Adipose tissue (tissue), 3 donors: ENCODE data around the gene MLLT1. TPM values are rescaled to one million over a fixed set of nuclear protein-coding genes. Genes with fewer than 3 reads are reported as not detected.

Experiments used
- H3K27ac ChIP-seq: one replicate; pipeline ENCODE4 v1.5.1; 2013; ENCODE audit warnings: low read depth, low read length
- WGBS, 3 donors: extraction: QIAGEN DNeasy Blood & Tissue Kit; methylation state at CpG; one replicate each; pipeline ENCODE4 v1.1.7; 2013; 5-methylcytosine and 5-hydroxymethylcytosine counted together
- polyA plus RNA-seq, 3 donors: library from polyadenylated mRNA; stranded (reverse); fragments of 200-250 nt; gene quantifications; one replicate each; pipeline ENCODE4 v1.2.3, GENCODE V29; 2013
- donor health status: healthy with polysubstance abuse.
- donor health status: Bipolar disorder and iron deficiency.
- donor health status: healthy.

Gene MLLT1
- polyA plus RNA-seq, 3 donors, result 19.3 to 41.7 (median 37.5) TPM

DNA sequence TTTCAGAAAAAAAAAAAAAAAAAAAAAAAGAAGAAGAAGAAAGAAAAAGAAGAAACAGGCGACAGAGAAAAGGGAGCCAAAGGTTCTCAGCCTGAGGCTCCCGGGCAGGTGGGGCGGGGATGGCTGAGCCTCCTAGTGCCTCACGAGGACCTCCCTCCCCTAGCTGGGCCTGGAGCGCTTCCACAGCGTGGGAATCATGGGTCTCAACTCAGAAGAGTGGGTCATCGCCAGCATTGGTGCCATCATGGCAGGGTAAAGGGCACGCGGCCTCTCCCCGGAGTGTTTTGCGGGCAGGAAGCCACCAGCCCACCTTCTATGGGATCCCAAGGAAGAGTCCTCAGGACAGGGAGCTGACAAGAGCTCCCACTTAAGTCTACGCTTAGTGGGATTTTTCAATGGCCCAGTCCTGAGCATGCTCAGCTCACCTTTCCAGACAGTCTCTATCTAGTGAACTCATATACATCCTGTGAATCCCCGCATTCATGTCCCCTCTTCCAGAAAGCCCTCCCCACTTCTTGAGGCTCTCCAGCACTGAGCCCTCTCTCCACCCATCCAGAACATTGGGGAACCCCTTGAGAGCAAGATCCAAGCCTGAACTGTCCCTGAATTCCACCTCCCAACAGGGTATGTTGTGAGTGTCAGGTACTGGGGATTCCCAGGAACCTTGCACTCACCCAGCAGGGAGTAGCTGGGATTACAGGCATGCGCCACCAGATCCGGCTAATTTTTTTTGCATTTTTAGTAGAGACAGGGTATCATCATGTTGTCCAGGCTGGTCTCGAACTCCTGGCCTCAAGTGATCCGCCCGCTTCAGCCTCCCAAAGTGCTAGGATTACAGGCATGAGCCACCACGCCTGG is 74.7 kb downstream of the MLLT1 start:
- 92% methylated on average over 19 of the region's 19 CpGs for WGBS, 3 donors
- no peak overlapping the region for H3K27ac ChIP-seq

DNA sequence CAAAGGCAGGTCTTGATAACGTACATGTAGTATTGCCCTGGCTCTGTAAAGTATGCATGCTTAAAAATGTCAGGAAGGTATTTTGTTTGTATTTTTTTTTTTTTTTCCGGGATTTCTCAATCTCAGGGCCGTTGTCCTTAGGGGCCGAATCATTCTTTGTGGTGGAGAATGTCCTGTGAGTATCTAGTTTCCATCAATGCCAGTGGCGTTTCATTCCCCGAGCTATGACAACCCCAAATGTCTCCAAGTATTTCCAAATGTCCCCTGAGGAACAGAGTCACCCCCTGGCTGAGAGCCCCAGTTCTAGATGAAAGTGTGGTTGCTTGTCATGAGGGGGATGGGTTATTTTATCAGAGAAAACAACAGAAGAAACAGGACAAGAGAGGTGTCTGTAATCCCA is 75.6 kb downstream of the MLLT1 start:
- 35 to 45% (median 43%) methylated on average over 6 of the region's 6 CpGs for WGBS, 3 donors
- no peak overlapping the region for H3K27ac ChIP-seq

DNA sequence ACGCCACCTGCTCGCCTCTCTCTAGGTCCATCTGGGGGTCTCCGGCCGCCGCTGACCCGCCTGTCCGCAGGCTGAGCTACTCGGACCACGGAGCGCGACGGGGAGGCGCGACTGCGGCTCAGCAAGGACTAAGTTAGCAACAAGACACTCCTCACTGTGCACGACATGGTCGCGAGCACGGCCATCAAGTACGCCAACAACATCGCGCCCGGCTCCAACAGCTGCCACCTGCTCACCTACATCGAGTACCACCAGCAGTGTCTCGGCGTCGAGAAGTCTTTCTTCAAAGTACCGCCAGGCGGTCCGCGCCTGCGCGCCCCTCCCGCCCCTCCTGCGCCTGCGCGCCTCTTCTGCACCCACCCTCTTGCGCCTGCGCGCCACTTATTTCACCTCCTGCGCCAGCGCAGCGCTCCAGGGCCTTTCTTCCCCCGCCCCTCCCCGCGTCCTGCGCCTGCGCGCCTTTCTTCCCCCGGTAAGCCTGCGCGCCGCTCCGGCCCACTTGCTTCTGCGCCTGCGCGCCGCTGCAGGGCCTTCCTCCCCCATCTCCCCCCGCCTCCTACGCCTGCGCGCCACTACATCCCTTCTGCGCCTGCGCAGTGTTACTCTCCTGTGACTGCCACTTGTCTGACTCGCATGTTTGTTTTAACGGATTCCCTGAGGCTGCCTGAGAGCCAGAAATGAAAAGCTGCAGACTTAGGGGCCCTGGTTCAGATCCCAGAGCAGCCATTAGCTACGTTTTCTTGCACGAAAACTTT is 80.4 kb downstream of the MLLT1 start:
- 0 to 1% (median 0%) methylated on average over 59 to 68 of the region's 68 CpGs for WGBS, 3 donors
- no peak overlapping the region for H3K27ac ChIP-seq

DNA sequence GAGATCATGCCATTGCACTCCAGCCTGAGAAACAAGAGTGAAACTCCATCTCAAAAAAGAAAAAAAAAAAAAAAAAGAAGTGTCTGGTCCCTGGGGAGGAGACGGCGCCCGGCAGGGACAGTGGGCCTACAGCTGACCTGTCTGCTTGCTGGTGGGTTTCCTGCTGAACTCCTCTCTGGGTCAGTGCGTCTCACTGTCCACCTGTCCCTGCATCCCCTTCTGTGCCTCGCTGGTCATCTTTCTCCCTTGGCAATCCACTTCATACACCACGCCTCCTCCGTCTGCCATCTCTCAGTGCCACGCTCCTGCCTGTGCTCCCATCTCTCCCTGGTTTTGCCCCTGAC is 80.9 kb downstream of the MLLT1 start:
- no peak overlapping the region for H3K27ac ChIP-seq
- WGBS, 3 donors, result 18 to 22% (median 20%) methylated on average over 8 of the region's 8 CpGs

- 86 to 98% (median 98%) methylated on average over 5 of the region's 5 CpGs for WGBS, 3 donors
- no peak overlapping the region for H3K27ac ChIP-seq
Measured at GRCh38 chr19:6196361-6196760, 83.4 kb downstream of the MLLT1 start.

DNA sequence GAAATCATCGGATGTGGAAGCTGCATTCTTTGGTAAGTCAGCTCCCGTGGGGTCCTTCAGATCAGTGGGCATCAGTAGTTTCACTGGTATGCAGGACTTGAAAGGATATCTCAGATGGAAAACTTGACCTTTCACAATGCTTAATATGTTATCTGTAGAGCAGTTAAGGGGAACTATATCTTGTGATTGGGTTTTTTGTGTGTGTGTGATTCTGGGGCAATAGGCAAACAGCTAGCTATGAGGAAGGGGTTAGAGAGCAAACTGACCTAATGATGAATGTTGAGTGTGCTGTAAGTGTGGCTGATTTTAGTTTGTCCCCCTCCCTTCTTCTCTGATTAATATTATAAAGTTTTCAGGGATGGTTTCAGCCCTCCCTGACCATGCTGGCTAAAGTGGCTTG is 91.0 kb downstream of the MLLT1 start:
- no peak overlapping the region for H3K27ac ChIP-seq
- WGBS, 3 donors, result 91 to 93% (median 93%) methylated on average over 2 of the region's 2 CpGs

DNA sequence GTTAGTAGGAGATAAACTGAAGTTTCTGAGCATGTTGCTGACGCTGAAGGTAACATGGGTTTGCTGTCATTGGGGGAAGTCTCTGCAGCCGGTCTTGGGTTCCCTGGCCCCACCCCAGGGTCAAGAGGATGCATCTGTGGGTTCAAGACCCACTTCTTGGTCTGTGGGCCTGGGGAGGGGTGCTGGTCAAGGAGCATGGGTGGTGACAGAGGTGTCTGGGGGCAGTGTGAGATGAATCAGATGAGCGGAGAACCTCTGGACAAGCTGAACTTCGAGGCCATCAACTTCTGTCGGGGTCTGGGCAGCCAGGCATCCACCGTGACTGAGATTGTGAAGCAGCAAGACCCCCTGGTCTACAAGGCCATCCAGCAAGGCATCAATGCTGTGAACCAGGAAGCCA is 92.4 kb downstream of the MLLT1 start:
- no peak overlapping the region for H3K27ac ChIP-seq
- WGBS, 3 donors, result 87 to 95% (median 90%) methylated on average over 6 of the region's 6 CpGs

- 58 to 75% (median 64%) methylated on average over 4 of the region's 4 CpGs for WGBS, 3 donors
- no peak overlapping the region for H3K27ac ChIP-seq
Measured at GRCh38 chr19:6185835-6186834, 93.6 kb downstream of the MLLT1 start.

- WGBS, 3 donors, result 65 to 80% (median 76%) methylated on average over 10 of the region's 10 CpGs
- no peak overlapping the region for H3K27ac ChIP-seq
Measured at GRCh38 chr19:6185093-6185834, 94.5 kb downstream of the MLLT1 start.

DNA sequence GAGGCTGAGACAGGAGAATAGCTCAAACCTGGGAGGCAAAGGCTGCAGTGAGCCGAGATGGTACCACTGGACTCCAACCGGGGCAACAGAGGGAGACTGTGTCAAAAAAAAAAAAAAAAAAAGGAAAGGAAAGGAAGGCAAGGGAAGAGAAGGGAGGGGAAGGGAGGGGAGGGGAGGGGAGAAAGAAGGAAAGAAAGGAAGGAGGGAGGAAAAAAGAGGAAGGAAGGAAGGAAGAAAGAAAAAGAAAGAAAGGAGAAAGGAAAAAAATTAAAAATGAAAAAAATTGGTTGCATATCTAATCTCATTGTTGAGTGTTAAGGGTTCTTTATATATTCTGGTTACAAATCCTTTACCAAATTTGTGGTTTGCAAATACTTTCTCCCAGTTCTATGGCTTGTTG is 98.7 kb downstream of the MLLT1 start:
- H3K27ac ChIP-seq, result no peak overlapping the region
- WGBS, 3 donors, result 83 to 89% (median 86%) methylated on average over 2 of the region's 2 CpGs

DNA sequence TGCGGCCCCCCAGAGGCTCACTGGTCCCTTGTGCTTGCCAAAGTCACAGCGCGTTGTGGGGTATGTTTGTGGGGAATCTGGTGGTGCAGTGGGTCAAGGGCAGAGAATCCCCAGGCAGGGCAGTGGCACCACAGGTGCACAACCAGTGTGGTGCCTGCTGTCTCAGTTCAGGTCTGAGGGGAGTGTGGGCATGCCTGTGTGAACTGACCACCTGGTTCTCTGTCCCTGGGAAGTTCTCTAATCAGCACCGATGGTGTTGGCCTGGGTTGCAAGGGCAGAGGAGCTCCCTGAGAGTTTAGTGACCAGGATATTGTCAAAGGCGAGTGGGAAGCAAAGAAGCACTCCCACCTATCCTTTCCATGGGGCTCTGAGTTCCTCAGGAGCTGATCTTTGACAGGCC is 106.6 kb downstream of the MLLT1 start:
- H3K27ac ChIP-seq, result no peak overlapping the region
- 39 to 92% (median 87%) methylated on average over 5 of the region's 5 CpGs for WGBS, 3 donors

DNA sequence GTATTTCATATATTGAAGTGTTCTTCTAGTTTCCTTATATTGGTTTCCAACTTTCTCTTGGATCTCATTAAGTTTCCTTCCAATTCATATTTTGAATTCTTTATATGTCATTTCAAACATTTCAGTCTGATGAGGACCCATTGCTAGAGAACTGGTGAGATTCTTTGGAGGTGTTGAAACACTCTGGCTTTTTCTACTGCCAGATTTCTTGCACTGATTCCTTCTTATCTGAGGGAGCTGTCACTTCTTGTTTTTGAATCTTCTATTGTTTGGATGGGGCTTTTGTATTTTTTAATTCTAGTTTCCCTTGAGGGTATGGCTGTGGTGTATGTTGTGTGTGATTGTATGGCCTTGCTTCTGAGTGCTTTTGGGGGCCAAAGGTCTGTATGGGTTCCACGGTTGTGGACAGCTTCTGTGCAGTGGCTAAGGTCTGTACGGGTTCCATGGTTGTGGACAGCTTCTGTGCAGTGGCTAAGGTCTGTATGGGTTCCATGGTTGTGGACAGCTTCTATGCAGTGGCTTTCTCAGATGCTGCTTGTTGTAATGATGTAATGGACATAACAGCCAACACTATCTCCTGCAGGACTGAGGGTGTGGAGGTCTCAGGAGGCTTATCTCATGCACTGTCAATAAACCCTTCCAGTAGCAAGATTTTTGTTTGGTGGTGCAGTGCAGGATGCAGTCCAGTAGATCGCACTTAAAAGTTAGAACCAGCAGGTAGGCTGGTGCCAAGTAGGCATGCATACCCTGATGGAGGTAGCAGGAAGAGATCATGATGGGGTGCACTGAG is 107.5 kb downstream of the MLLT1 start:
- no peak overlapping the region for H3K27ac ChIP-seq
- WGBS, 3 donors, result 72 to 77% (median 73%) methylated on average over 3 of the region's 3 CpGs

DNA sequence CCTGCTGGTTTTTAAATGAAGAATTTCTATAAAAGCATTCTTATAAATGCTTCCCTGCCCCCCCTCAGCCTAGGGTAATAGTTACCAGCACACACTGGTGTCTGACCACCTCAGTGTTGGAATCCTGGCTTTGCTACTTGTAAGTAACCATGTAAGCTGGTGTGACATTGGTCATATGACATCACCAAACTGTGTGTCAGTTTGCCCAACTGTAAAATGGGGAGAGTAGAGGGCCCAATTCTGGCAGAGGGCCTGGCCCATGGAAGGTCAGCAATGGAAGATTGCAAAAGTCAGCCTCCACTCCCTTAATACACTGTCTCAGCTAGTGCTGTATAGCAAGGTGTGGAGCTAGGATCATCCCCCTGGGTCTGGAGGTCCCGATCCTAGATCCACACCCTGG is 112.7 kb downstream of the MLLT1 start:
- no peak overlapping the region for H3K27ac ChIP-seq
- WGBS, 3 donors, result 91 to 92% (median 92%) methylated on average over 1 of the region's 1 CpG

- WGBS, 3 donors, result 83 to 91% (median 89%) methylated on average over 5 of the region's 5 CpGs
- no peak overlapping the region for H3K27ac ChIP-seq
Measured at GRCh38 chr19:6164906-6165531, 114.8 kb downstream of the MLLT1 start.

GRCh38 chr19:6161271-6161850 is 118.4 kb downstream of the MLLT1 start:
- WGBS, 3 donors, result 22 to 36% (median 32%) methylated on average over 8 of the region's 8 CpGs
- H3K27ac ChIP-seq, result no peak overlapping the region
